DMS53 treated with DMSO at 0.1 percent for 48 hours (cell line): Measurements from ENCODE around the gene PYCARD.
"Not testable (repeated sequence)": the region's sequence is repeated elsewhere in the genome, so short reads cannot be mapped to it uniquely, and the experiment has no call there.

ENCODE experiments used
- DNase-seq: peaks from one replicate; lab custom pipeline; 2025; ENCODE audit not compliant: unreplicated experiment; lab: John Stamatoyannopoulos, UW

The PYCARD gene

DNA sequence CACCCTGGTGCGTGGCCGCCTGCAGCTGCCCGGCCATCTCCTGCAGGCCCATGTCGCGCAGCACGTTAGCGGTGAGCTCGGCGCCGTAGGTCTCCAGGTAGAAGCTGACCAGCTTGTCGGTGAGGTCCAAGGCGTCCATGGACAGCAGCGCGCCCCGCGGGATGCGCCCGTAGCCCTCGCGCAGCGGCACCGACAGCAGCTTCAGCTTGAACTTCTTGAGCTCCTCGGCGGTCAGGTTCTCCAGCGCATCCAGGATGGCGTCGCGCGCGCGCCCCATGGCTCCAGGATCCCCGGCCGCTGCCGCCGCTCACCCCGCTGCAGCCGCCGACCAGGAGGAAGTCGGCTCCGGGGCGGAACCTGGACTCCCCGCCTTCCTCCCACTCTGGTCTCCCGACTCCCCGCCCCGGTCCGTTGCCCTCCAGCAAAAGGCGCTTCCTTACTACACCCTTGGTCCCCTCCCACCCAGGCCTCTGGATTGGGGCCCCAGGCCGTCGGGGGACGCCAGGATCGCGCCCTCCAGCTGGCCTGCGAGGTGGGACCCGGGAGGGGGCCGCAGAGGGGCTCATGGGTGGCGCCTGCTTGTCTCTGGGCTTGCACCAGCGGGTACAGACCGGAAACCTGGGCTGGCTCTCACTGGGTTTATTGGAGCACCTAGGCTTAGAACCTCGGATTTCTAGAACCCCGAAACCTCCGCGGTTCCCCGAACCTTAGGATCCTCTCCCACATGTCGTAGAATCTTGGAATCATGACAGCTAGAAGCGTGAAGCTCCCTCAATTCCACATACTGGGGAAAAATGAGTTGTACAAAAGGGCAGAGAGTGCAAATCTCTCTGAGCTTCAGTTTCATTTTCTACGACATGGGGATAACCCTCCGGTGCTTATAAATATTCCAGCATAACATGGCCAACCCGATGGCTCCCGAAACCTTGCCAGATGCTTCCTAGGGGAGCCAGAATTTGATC, at the start of gene PYCARD:
TSS of gene PYCARD (minus strand) at position 347 of the 962 bp plus-strand sequence. CDS start at position 277, 70 bp downstream.
- DNase-seq: no peak

DNA sequence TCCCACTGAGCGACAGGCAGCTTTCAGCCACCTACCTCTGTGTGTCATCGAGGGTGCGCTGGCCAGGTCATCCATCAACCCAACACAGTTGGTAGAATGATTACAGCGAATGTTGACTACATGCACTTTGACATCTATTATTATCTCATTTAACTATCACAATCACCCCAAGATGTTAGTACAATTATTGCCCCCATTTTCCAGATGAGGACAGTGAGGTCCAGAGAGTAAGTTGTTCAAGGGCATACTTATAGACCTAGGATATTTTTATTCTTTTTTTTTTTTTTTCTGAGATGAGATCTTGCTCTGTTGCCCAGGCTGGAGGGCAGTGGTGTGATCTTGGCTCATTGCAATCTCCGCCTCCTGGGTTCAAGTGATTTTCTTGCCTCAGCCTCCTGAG, 48.9 kb upstream of the PYCARD start:
- DNase-seq: no peak

DNA sequence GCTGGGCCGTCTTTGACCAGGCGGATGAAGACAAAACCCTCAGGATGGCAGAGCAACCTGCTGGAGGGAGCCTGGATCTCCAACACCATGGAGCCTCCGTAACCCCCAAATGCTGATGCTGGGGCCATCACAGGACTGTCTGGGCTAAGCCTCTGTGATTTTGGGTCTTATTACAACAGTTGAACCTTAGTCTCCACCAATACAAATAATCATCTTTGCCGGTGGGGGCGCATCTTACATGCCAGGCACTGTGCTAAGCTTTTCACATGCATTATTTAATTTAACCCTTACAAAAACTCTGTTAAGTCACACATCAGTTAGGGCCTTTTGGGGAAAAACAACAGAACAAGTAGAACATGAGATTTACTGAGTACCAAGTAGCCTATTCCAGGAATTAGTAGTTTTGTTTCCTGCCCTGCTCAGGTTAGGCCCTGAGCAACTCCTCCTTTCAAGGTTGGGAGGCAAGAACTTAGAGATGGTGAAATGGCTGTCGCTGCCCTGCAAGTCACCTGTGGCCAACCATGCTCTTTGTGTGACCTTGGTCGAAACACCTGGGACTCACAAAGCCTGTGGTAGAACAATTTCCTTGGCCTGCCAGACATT, 48.3 kb upstream of the PYCARD start:
- no peak for DNase-seq

DNA sequence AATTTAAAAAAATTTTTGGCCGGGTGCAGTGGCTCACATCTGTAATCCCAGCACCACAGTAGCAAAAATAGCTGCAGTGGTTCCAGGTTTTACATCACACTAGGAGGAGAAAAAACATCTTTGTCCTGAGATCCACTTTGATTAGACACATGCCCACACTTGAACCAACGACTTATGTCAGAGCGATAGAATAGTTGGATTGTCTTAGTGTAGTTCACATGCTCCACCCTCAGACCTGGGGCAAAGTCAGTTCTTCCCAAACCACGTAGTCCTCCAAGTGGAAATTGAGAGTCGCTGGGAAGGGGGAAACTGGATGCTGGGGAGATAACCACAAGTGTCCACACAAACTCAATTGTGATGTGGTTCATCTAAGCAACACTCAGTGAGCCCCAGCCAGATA, 45.8 kb upstream of the PYCARD start:
- no peak for DNase-seq

DNA sequence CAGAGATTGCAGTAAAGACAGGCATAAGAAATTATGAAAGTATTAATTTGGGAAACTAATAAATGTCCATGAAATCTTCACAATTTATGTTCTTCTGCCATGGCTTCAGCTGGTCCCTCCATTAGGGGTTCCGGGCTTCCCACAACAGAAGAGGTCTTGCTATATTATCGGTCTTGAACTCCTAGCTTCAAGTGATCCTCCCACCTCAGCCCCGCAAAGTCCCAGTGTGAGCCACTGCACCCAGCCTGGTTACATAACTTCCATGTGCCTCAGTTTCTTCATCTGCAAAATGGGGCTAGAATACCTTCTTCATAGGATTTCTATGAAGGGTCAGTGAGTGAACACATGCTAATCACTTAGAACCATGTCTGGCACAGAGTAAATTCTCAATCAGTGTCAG, 43.7 kb upstream of the PYCARD start:
- no peak for DNase-seq

DNA sequence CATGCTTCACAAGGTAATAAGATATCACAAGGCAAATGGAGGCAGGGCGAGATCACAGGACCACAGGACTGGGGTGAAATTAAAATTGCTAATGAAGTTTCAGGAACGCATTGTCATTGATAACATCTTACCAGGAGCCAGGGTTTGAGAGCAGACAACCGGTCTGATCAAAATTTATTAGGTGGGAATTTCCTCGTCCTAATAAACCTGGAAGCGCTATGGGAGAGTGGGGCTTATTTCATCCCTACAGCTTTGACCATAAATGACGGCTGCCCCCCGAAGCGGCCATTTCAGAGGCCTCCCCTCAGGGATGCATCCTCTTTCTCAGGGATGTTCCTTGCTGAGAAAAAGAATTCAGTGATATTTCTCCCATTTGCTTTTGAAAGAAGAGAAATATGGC, 43.0 kb upstream of the PYCARD start:
- not testable (repeated sequence) for DNase-seq

DNA sequence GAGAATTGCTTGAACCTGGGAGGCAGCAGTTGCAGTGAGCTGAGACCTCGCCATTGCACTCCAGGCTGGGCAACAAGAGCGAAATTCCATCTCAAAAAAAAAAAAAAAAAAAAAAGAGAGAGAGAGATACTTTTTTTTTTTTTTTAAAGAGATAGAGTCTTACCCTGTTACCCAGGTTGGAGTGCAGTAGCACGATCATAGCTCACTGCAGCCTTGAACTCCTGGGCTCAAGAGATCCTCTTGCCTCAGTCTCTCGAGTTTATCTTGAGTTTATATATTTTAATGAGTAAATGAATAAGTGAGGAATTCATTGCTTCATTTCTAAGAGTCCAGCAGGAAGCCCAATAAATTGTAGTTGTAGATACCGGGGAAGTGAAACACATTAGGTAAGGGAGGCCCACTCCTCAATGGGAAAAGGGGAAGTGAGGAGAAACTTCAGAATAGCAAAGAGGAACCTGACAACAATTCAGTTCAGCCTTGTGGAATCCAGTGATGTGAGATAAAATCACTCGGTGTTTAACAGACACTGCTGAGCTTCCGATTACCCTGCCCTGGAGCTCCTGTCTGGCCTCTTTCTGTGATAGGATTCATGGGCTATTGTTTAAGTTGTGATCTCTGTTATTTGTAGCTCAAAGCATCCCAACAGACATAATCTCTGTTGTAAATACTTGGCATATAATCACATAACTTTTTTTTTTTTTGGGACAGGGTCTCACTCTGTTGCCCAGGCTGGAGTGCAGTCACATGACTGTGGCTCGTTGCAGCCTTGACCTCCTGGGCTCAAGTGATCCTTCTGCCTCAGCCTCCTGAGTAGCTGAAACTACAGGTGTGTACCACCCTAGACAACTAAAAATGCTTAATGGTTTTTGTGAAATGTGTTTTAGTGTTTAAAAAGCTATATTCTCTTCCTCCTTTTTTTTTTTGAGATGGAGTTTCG, 41.4 kb upstream of the PYCARD start:
- no peak for DNase-seq

DNA sequence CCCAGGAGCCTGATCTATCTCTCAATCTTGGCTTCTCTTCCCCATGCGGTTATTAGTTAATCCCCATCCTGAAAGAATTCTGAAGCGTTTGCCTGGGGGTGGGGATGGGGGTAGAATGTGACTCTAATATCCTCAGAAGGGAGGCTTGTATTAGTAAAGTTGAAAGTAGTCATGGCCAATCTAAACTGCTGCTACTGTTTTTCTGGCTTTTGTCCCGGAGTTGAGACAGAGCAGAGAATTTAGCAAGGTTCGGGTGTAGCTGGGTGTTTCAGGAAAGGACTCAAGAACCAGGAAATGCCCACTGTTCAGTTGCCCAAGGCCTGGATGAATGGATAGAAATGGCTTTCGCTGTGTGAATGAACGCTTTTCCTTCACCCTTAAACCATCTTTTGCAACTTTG, 39.6 kb upstream of the PYCARD start:
- no peak for DNase-seq

DNA sequence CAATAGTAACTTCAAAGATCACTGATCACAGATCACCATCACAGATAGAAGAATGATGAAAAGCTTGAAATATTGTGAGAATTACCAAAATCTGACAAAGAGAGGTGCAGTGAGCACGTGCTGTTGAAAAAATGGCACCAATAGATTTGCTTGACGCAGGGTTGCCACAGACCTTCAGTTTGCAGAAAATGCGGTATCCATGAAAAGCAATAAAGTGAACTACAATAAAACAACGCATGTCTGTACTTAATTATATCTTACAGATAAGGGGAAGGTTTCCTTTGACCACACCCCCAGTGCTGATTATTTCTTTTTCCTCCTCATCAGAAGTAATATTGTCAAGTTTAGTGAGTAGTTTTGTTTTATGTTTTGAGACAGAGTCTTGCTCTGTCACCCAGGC, 35.5 kb upstream of the PYCARD start:
- DNase-seq: no peak

DNA sequence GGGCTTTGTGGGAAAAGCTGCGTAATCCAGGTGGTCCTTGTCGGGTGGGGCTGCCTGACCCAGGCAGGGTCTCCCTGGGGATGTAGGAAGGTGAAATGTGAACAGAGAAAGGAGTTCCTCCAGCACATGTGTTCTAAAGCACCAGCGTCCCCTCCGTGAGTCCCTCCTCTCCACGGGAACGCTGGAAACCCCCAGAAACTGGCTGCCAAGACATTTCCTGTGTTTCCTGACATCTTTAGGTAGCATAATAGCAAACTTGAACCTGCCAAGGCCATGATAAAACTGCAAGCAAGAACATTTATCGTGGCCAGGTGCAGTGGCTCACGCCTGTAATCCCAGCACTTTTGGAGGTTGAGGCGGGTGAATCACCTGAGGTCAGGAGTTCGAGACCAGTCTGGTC, 26.9 kb upstream of the PYCARD start:
- no peak for DNase-seq

DNA sequence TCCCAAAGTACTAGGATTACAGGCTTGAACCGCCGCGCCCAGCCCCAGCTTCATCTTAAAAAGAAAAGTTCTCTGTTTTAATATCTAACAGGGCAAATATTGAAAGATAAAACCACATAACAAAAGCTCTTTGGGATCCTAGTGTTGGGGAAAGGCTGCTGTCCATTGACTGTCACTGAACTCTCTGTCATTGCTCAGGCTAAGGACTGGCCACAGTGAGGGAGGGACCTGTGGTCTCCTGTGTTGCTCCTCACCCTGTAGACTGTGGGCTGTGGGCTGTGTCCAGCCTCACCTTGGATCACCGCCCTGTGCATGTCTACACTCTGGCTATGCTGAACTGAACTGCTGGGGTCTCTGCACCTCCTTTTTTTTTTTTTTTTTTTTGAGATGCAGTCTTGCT, 25.6 kb upstream of the PYCARD start:
- DNase-seq: no peak

DNA sequence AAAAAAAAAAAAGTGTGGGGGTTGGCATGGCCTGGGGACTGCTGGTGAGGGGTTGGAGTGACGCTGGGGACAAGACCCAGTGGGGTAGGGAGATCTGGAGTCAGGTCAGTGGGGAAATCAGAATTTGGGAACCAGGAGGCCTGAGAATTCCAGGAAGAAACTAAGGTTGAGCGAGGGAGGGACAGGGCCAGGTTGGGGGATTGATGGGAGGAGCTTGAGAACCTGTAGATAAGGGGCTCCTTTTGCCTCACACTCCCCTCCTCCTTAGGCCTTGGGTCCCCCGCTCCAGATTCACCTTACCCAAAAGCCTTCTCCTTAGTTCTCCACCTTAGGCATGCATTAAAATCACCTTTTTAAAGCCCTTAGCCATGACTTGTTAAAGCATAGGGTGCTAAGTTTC, 22.6 kb upstream of the PYCARD start:
- no peak for DNase-seq

DNA sequence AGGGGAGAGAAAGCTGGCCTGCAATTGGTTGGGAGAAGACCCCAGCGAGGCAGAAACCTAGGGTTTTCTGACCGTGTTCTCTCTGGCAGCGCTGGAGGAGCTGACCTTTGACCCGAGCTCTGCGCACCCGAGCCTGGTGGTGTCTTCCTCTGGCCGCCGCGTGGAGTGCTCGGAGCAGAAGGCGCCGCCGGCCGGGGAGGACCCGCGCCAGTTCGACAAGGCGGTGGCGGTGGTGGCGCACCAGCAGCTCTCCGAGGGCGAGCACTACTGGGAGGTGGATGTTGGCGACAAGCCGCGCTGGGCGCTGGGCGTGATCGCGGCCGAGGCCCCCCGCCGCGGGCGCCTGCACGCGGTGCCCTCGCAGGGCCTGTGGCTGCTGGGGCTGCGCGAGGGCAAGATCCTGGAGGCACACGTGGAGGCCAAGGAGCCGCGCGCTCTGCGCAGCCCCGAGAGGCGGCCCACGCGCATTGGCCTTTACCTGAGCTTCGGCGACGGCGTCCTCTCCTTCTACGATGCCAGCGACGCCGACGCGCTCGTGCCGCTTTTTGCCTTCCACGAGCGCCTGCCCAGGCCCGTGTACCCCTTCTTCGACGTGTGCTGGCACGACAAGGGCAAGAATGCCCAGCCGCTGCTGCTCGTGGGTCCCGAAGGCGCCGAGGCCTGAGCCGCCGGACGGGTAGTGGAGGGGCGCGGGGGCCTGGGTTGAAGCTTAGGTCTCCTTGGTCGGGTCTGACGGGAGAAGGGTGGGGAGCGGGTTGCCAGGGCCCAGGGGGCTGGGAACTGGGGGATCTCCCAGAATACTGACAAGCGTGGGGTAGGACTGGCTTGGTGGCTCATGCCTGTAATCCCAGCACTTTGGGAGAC, 21.8 kb upstream of the PYCARD start:
- no peak for DNase-seq

DNA sequence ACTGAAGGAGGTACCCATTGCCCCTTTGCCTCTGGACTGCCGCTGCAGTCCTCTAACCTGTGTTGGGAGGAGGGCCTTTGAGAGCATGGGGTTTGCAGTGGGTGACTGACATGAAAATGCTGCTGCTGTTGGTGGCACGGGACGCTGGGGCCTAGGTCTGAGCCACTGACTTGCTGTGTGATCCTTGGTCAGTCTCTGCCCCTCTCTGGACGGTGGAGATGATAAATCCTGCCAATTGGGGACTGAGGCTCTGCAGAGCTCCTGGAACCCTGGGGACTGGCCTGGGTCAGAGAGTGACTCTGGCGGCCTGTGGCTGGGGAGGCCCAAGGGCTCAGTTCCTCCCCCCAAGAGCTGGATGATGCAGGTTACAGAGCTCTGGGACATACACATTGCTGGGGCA, 20.5 kb upstream of the PYCARD start:
- no peak for DNase-seq

DNA sequence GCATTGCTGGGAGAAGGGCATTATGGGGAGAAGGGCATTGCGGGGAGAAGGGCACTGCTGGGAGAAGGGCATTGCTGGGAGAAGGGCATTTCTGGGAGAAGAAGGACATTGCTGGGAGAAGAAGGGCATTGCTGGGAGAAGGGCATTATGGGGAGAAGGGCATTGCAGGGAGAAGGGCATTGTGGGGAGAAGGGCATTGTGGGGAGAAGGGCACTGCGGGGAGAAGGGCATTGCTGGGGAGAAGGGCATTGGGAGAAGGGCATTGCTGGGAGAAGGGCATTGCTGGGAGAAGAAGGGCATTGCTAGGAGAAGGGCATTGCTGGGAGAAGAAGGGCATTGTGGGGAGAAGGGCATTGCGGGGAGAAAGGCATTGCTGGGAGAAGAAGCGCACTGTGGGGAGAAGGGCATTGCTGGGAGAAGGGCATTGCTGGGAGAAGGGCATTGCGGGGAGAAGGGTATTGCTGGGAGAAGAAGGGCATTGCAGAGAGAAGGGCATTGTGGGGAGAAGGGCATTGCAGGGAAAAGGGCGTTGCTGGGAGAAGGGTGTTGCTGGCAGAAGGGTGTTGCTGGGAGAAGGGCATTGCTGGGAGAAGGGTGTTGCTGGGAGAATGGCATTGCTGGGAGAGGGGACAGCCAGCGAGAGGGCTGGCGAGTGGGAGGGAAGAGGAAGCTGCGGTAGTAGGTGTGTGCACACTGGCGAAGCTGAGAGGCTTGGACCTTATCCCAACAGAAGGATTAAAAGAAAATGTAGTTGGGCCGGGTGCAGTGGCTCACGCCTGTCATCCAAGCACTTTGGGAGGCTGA, 19.0 kb upstream of the PYCARD start:
- no peak for DNase-seq

DNA sequence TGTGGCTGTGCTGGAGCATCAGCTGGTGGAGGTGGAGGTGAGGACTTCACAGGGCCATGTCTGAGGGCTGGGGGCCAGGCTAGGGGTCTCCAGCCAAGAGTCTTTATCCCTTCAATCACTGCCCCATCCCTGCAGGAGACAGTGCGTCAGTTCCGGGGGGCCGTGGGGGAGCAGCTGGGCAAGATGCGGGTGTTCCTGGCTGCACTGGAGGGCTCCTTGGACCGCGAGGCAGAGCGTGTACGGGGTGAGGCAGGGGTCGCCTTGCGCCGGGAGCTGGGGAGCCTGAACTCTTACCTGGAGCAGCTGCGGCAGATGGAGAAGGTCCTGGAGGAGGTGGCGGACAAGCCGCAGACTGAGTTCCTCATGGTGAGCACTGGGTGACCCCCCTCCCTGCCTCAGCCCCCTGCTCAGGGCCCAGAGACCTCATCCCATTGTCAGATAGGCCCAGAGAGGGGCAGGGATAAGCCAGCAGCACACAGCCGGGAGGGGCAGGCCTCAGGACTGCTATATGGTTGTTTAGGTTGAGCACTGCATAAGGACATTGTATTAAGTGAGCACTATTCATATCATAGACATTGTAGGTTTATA, 16.7 kb upstream of the PYCARD start:
- DNase-seq: no peak

DNA sequence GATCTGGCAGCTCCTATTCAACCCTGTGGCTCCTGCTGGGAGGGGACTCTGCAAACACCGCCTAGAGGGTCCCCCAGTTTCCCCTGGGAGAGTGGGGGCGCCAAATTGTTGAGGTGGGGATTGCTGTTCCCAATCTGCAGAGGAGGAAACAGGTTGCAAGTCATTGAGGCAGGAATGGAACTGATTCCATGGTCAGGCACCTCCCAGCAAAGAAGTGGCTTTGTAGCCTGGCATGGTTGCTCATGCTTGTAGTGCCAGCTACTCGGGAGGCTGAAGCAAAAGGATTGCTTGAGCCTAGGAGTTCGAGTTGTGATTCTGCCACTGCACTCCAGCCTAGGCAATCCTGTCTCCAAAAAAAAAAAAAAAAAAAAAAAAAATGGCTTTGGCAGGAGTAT, 14.6 kb upstream of the PYCARD start:
- no peak for DNase-seq

DNA sequence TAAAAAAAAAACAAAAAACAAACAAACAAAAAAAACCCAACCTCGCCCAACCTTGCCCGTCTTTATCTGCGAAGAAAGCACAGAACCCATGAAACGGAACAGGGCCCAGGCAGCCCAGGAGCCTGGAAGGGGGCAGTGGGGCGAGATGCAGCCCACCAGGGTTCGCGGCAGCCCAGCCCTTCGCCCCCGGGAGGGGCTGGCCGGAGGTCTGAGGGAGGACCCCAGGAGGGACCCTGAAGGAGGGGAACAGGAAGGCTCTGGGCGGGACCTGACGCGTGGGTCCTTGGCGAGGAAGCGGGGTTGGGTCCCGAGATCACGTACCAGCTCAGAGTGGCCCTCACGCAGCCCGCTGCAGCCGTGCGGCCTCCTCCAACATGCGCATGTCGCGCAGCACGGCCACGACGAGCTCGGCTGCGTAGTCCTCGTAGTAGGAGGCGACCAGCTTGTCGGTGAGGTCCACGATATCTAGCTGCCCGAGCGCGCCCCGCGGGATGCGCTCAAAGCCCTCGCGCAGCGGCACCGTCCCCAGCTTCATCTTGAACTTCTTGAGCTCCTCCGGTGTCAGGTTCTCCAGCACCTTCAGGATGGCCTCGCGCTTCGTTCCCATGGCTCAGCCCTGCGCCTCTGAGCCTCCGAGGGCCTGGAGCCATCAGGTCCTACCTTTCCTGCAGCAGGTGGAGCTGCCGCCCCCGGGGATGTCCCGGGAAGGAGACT, 14.0 kb upstream of the PYCARD start, which contains the start of gene PYDC1:
TSS of gene PYDC1 (minus strand) at position 714 of the 714 bp plus-strand sequence. CDS start at position 607, 107 bp downstream.
- DNase-seq: no peak
